Stimulated activated CD8-positive, alpha-beta memory T cell treated with anti-CD3 and anti-CD28 coated beads, Interleukin-4, amount 100 ng/mL, for 48 hours (primary cell): ENCODE data around the gene ANKRD44.
A peak's percentile ranks its signal among the peaks of the same experiment; 100 is the strongest.
"Not testable (repeated sequence)": the region's sequence is repeated elsewhere in the genome, so short reads cannot be mapped to it uniquely, and the experiment has no call there.

Experiments
- DNase-seq: peaks from one replicate; pipeline ENCODE4 v3.0.0-alpha.2; 2020

ANKRD44 gene

GRCh38 chr2:197256547-197257170 lies 53.9 kb downstream of the ANKRD44 start:
- DNase-seq = no peak

- DNase-seq = no peak
These were observed 54.6 kb downstream of the ANKRD44 start for GRCh38 chr2:197256021-197256420.

GRCh38 chr2:197255543-197255942 lies 55.0 kb downstream of the ANKRD44 start:
- peak; percentile 84 for DNase-seq

- no peak for DNase-seq
These were observed 55.6 kb downstream of the ANKRD44 start for GRCh38 chr2:197254776-197255530.

- no peak for DNase-seq
These were observed 59.0 kb downstream of the ANKRD44 start for GRCh38 chr2:197251576-197251975.

- no peak for DNase-seq
These were observed 59.4 kb downstream of the ANKRD44 start for GRCh38 chr2:197251163-197251562.

GRCh38 chr2:197250084-197250397 lies 60.5 kb downstream of the ANKRD44 start:
- DNase-seq = no peak

GRCh38 chr2:197249381-197250083 lies 61.0 kb downstream of the ANKRD44 start:
- DNase-seq = no peak

- peak; percentile 54 for DNase-seq
These were observed 62.0 kb downstream of the ANKRD44 start for GRCh38 chr2:197248623-197249022.

GRCh38 chr2:197248001-197248401 lies 62.6 kb downstream of the ANKRD44 start:
- DNase-seq = no peak

- DNase-seq = no peak
These were observed 63.5 kb downstream of the ANKRD44 start for GRCh38 chr2:197247083-197247482.

GRCh38 chr2:197245829-197246804 lies 64.5 kb downstream of the ANKRD44 start:
- no peak for DNase-seq

- no peak for DNase-seq
These were observed 66.2 kb downstream of the ANKRD44 start for GRCh38 chr2:197244349-197244748.

- DNase-seq = no peak
These were observed 67.9 kb downstream of the ANKRD44 start for GRCh38 chr2:197242719-197243118.

GRCh38 chr2:197241596-197241995 lies 69.0 kb downstream of the ANKRD44 start:
- DNase-seq = no peak

GRCh38 chr2:197241153-197241552 lies 69.4 kb downstream of the ANKRD44 start:
- no peak for DNase-seq

GRCh38 chr2:197240421-197241041 lies 70.0 kb downstream of the ANKRD44 start:
- no peak for DNase-seq

GRCh38 chr2:197240018-197240417 lies 70.6 kb downstream of the ANKRD44 start:
- not testable (repeated sequence) for DNase-seq

- no peak for DNase-seq
These were observed 71.1 kb downstream of the ANKRD44 start for GRCh38 chr2:197239434-197239833.

GRCh38 chr2:197238043-197238365 lies 72.6 kb downstream of the ANKRD44 start:
- no peak for DNase-seq

- no peak for DNase-seq
These were observed 73.1 kb downstream of the ANKRD44 start for GRCh38 chr2:197237291-197238042.

GRCh38 chr2:197236816-197237215 lies 73.8 kb downstream of the ANKRD44 start:
- DNase-seq = no peak
